Measurements from ENCODE around the gene KRTCAP2. TPM values are rescaled to one million over a fixed set of nuclear protein-coding genes. Genes with fewer than 3 reads are reported as not detected.

The KRTCAP2 gene
- polyA plus RNA-seq, 1 experiment = 102 TPM

GRCh38 chr1:155126556-155127104 is 46.5 kb downstream of the KRTCAP2 start:
- no peak for TF ChIP-seq CTCF (IDR thresholded peaks at IDR 0.05; ENCODE audit: low read depth, low read length)
- Histone ChIP-seq H3K27me3 (ENCODE audit: control insufficient read depth, insufficient read depth, low read length) (peaks cover 41% of the 10 kb centered on the region), H3K27ac (ENCODE audit: low read depth, low read length) (no peak overlapping the region), H3K4me3 (ENCODE audit: low read depth, low read length) (peak overlapping the region; percentile 59; the same call in 1 of the 2 replicates), H3K9me3 (ENCODE audit: control insufficient read depth, insufficient read depth, low read length) (no peaks in the 10 kb centered on the region; the same call in 1 of the 2 replicates)
- ChIA-PET POLR2A (no interaction called here), CTCF (interaction anchor here (1.5 to 3.2 kb wide), 2 partner anchors 35 to 41 kb away, joined by 3 to 12 read pairs; no protein-coding TSS in a partner anchor)
- DNase-seq (ENCODE audit: low read depth, low spot score) = no peak

GRCh38 chr1:155125946-155126555 is 47.1 kb downstream of the KRTCAP2 start:
- CTCF ChIA-PET = interaction anchor here (1.5 to 3.2 kb wide), 2 partner anchors 34 to 41 kb away, joined by 3 to 12 read pairs; no protein-coding TSS in a partner anchor
- DNase-seq (ENCODE audit: low read depth, low spot score) = no peak
- no peak for TF ChIP-seq CTCF (IDR thresholded peaks at IDR 0.05; ENCODE audit: low read depth, low read length)
- POLR2A ChIA-PET = no interaction called here
- Histone ChIP-seq H3K27me3 (ENCODE audit: control insufficient read depth, insufficient read depth, low read length) (peaks cover 44% of the 10 kb centered on the region), H3K9me3 (ENCODE audit: control insufficient read depth, insufficient read depth, low read length) (no peaks in the 10 kb centered on the region; the same call in 1 of the 2 replicates), H3K27ac (ENCODE audit: low read depth, low read length) (no peak overlapping the region), H3K4me3 (ENCODE audit: low read depth, low read length) (no peak overlapping the region; the same call in 1 of the 2 replicates)

- ChIA-PET CTCF (interaction anchor here (1.5 to 3.2 kb wide), 2 partner anchors 34 to 40 kb away, joined by 3 to 12 read pairs; no protein-coding TSS in a partner anchor), POLR2A (no interaction called here)
- Histone ChIP-seq H3K4me3 (ENCODE audit: low read depth, low read length) (no peak overlapping the region), H3K27me3 (ENCODE audit: control insufficient read depth, insufficient read depth, low read length) (peaks cover 49% of the 10 kb centered on the region), H3K27ac (ENCODE audit: low read depth, low read length) (no peak overlapping the region), H3K9me3 (ENCODE audit: control insufficient read depth, insufficient read depth, low read length) (no peaks in the 10 kb centered on the region; the same call in 1 of the 2 replicates)
- no peak for DNase-seq (ENCODE audit: low read depth, low spot score)
- no peak for TF ChIP-seq CTCF (IDR thresholded peaks at IDR 0.05; ENCODE audit: low read depth, low read length)
These were observed 47.6 kb downstream of the KRTCAP2 start for GRCh38 chr1:155125511-155125945.

- ChIA-PET POLR2A (no interaction called here), CTCF (interaction anchor here (1.5 to 3.2 kb wide), 2 partner anchors 33 to 40 kb away, joined by 3 to 12 read pairs; no protein-coding TSS in a partner anchor)
- no peak for TF ChIP-seq CTCF (IDR thresholded peaks at IDR 0.05; ENCODE audit: low read depth, low read length)
- Histone ChIP-seq H3K4me3 (ENCODE audit: low read depth, low read length) (no peak overlapping the region), H3K9me3 (ENCODE audit: control insufficient read depth, insufficient read depth, low read length) (no peaks in the 10 kb centered on the region; the same call in 1 of the 2 replicates), H3K27me3 (ENCODE audit: control insufficient read depth, insufficient read depth, low read length) (peaks cover 57% of the 10 kb centered on the region), H3K27ac (ENCODE audit: low read depth, low read length) (no peak overlapping the region)
- no peak for DNase-seq (ENCODE audit: low read depth, low spot score)
These were observed 48.3 kb downstream of the KRTCAP2 start for GRCh38 chr1:155124503-155125463.
